A549 (cell line): ENCODE results near the gene TIGD1.

Source experiments
- CEBPB ChIP-seq, 2 experiments: fragments of >200 bp in 1 of 2; sonication (Bioruptor Twin) in 1 of 2; formaldehyde crosslinking in 1 of 2; IDR thresholded peaks; 2 replicates each; pipeline ENCODE4 v1.6.1; 2012 to 2016
- EP300 ChIP-seq, 2 experiments: fragments of >200 bp; sonication (Bioruptor Twin); formaldehyde crosslinking; IDR thresholded peaks; 2 replicates in 1 of 2; 3 replicates in 1 of 2; pipeline ENCODE4 v1.6.1; 2016 to 2017
- HDAC2 ChIP-seq: fragments of 200-600 bp; sonication (generic); IDR thresholded peaks from 2 replicates; pipeline ENCODE4 v1.6.1; 2016
- HEYL ChIP-seq: fragments of 250-450 bp; sonication (Bioruptor Pico); IDR thresholded peaks from 2 replicates; pipeline ENCODE4 v1.8.0; 2021; ENCODE audit warnings: mild to moderate bottlenecking, moderate library complexity
- MAFK ChIP-seq: fragments of 450-650 bp; IDR thresholded peaks from 2 replicates; pipeline ENCODE4 v1.6.1; 2014; ENCODE audit not compliant: partially characterized antibody
- MAZ ChIP-seq: fragments of 150-350 bp; IDR thresholded peaks from 2 replicates; pipeline ENCODE4 v1.6.1; 2014; ENCODE audit warnings: antibody characterized with exemption, low read depth, low read length, borderline replicate concordance
- NFE2L2 ChIP-seq: fragments of 150-350 bp; conservative IDR thresholded peaks from 2 replicates; pipeline ENCODE4 v1.6.1; 2014; ENCODE audit warnings: low read length
- POLR2A ChIP-seq: IDR thresholded peaks from 2 replicates; pipeline ENCODE4 v1.6.1; 2012; ENCODE audit warnings: mild to moderate bottlenecking, low read length
- RAD21 ChIP-seq, 2 experiments: fragments of >200 bp in 1 of 2; sonication (Bioruptor Twin) in 1 of 2; formaldehyde crosslinking in 1 of 2; IDR thresholded peaks in 1 of 2; conservative IDR thresholded peaks in 1 of 2; 2 replicates in 1 of 2; 3 replicates in 1 of 2; pipeline ENCODE4 v1.6.1; 2012 to 2018; ENCODE audit warnings: inconsistent platforms in 1 of 2
- SREBF2 ChIP-seq: fragments of 450-650 bp; IDR thresholded peaks from 2 replicates; pipeline ENCODE4 v1.6.1; 2014; ENCODE audit warnings: mild to moderate bottlenecking, moderate library complexity
- TF ChIP-seq, protein P1 (sequence below): fragments of >200 bp; sonication (Bioruptor Twin); formaldehyde crosslinking; IDR thresholded peaks from 3 replicates; pipeline ENCODE4 v1.5.1; 2016
- TF ChIP-seq, protein P2 (sequence below): IDR thresholded peaks from 2 replicates; pipeline ENCODE4 v1.6.1; 2012

DNA sequence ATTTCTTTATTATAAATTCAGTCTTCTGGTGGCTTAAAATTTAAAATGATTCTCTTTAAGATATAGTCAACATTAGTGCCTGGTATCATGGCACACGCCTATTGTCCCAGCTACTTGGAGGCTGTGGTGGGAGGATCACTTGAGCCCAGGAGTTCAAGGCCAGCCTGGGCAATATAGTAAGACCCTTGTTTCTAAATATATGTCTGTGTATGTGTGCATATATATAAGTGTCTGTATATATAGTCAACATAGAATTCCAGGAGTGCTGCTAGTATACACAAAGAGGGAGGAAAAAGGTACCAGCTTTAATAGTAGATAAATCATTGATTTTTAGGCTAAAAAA, 25.0 kb upstream of the TIGD1 start:
- TF ChIP-seq POLR2A (no peak), CEBPB (IDR thresholded peaks at IDR 0.05) (no peak), NFE2L2 (no peak), HEYL (CRISPR knock-in tag) (no peak), SREBF2 (no peak), EP300 (IDR thresholded peaks at IDR 0.05) (no peak), HDAC2 (no peak), RAD21 (conservative IDR thresholded peaks at IDR 0.05 in 1 of 2, IDR thresholded peaks at IDR 0.05 in 1 of 2) (no peak), MAFK (no peak), MAZ (no peak)
- TF ChIP-seq, protein P1, sequence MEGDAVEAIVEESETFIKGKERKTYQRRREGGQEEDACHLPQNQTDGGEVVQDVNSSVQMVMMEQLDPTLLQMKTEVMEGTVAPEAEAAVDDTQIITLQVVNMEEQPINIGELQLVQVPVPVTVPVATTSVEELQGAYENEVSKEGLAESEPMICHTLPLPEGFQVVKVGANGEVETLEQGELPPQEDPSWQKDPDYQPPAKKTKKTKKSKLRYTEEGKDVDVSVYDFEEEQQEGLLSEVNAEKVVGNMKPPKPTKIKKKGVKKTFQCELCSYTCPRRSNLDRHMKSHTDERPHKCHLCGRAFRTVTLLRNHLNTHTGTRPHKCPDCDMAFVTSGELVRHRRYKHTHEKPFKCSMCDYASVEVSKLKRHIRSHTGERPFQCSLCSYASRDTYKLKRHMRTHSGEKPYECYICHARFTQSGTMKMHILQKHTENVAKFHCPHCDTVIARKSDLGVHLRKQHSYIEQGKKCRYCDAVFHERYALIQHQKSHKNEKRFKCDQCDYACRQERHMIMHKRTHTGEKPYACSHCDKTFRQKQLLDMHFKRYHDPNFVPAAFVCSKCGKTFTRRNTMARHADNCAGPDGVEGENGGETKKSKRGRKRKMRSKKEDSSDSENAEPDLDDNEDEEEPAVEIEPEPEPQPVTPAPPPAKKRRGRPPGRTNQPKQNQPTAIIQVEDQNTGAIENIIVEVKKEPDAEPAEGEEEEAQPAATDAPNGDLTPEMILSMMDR: no peak
- TF ChIP-seq, protein P2, sequence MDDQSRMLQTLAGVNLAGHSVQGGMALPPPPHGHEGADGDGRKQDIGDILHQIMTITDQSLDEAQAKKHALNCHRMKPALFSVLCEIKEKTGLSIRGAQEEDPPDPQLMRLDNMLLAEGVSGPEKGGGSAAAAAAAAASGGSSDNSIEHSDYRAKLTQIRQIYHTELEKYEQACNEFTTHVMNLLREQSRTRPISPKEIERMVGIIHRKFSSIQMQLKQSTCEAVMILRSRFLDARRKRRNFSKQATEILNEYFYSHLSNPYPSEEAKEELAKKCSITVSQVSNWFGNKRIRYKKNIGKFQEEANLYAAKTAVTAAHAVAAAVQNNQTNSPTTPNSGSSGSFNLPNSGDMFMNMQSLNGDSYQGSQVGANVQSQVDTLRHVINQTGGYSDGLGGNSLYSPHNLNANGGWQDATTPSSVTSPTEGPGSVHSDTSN: no peak
